Heart left ventricle (tissue), 16 donors: Measurements from ENCODE around the gene USP6NL. TPM values are rescaled to one million over a fixed set of nuclear protein-coding genes. Genes with fewer than 3 reads are reported as not detected.
A peak's percentile ranks its signal among the peaks of the same experiment; 100 is the strongest.

Experiments
- ATAC-seq, 4 donors: fragments of 200-7000 bp; cut with Tn5 transposase; one replicate each; pipeline ENCODE4 v1.9.1; 2020 to 2022; ENCODE audit warnings: moderate library complexity in 4 of 4, mild to moderate bottlenecking in 3 of 4, moderate number of reproducible peaks in 1 of 4
- DNase-seq, 5 donors: peaks; one replicate each; pipeline ENCODE4 v3.0.0-alpha.2; 2020
- H3K27ac ChIP-seq, 12 donors: fragments of 200-600 bp; sonication (generic) in 4 of 12; one replicate each; pipeline versions ENCODE4 v1.5.0 to v1.8.0; 2016 to 2022; ENCODE audit warnings: mild to moderate bottlenecking in 2 of 12
- H3K27me3 ChIP-seq, 9 donors: fragments of 200-600 bp; sonication (generic) in 2 of 9; one replicate each; pipeline versions ENCODE4 v1.5.1 to v1.8.0; 2016 to 2022; ENCODE audit warnings: mild to moderate bottlenecking in 3 of 9
- H3K36me3 ChIP-seq, 9 donors: fragments of 200-600 bp; sonication (generic) in 2 of 9; one replicate each; pipeline versions ENCODE4 v1.5.0 to v1.8.0; 2018 to 2022; ENCODE audit warnings: mild to moderate bottlenecking in 2 of 9
- H3K4me1 ChIP-seq, 12 donors: fragments of 200-600 bp; sonication (generic) in 4 of 12; one replicate each; pipeline versions ENCODE4 v1.5.0 to v1.8.0; 2016 to 2022; ENCODE audit warnings: mild to moderate bottlenecking in 3 of 12
- H3K4me3 ChIP-seq, 12 donors: fragments of 200-600 bp; sonication (generic) in 4 of 12; one replicate each; pipeline versions ENCODE4 v1.5.0 to v1.8.0; 2017 to 2022; ENCODE audit warnings: mild to moderate bottlenecking in 9 of 12, moderate library complexity in 4 of 12
- H3K9me3 ChIP-seq, 12 donors: fragments of 200-600 bp; sonication (generic) in 4 of 12; one replicate each; pipeline versions ENCODE4 v1.5.0 to v1.8.0; 2016 to 2022; ENCODE audit warnings: mild to moderate bottlenecking in 1 of 12
- POLR2A ChIP-seq, 2 donors: fragments of 450-650 bp; IDR thresholded peaks; one replicate each; pipeline ENCODE4 v1.6.1; 2017; ENCODE audit warnings: antibody characterized with exemption in 2 of 2, mild to moderate bottlenecking in 2 of 2, moderate library complexity in 2 of 2
- WGBS, 4 donors: extraction: QIAGEN DNeasy Blood & Tissue Kit in 2 of 4; methylation state at CpG; one replicate each; pipeline versions ENCODE4 v1.1.5 to v1.1.7; 2013 to 2018; 5-methylcytosine and 5-hydroxymethylcytosine counted together
- intact Hi-C, 10 donors: fragments of 100-400 bp; cut with DNase I; formaldehyde crosslinking; loops; one replicate each; pipeline versions ENCODE4 v1.11.1 to v1.14.2; 2022
- polyA plus RNA-seq, 2 donors: library from polyadenylated mRNA; stranded (reverse); fragments of 200-250 nt; gene quantifications; one replicate each; pipeline ENCODE4 v1.2.3, GENCODE V29; 2013
- total RNA-seq, 9 donors: library from RNA; depleted of rRNA in 2 of 9; stranded (reverse); fragments of >200 nt in 2 of 9; fragmentation: NEBNext Ultra II Directional in 3 of 9; extraction: Animal tissue kit (Norgen Biotek cat#: 25700) in 3 of 9; gene quantifications; one replicate each; pipeline versions ENCODE4 v1.1.0 to v1.2.4, GENCODE V29; 2016 to 2023
- TF ChIP-seq, protein P1 (sequence below), 12 donors: fragments of 200-600 bp; sonication (generic) in 4 of 12; IDR thresholded peaks; one replicate each; pipeline versions ENCODE4 v1.5.0 to v1.8.0; 2018 to 2022; ENCODE audit warnings: antibody characterized with exemption in 12 of 12, mild to moderate bottlenecking in 5 of 12
- donor health status: ischemic (EF 13 %, LVEDD 7.1; RV severe dilation, severe dysfunction).
- donor health status: healthy with polysubstance abuse.
- donor health status: DM: no; HTN: yes; CAD: no.
- donor health status: DM: no; HTN: no; CAD: no.
- donor health status: ischemic (EF 25% LVEDD 6.9; RV normal size, moderate dysfunction).
- donor health status: ischemic (EF 25% LVEDD 5.7; RV mildly dilated, moderate dysfunction).
- donor health status: healthy.
- donor health status: DM: yes; HTN: yes; CAD: no.
- donor health status: ischemic (EF 35%, LVEDD 5.7; RV mildly dilated, moderate dysfunction).
- donor health status: nonischemic (EF 11% LVEDD 7.7; RV severe dilation, severe dysfunction).
- donor health status: DM: yes; HTN: yes; CAD: no.
- donor health status: PGD.
- donor health status: ischemic (EF 29% LVEDD 5.4; RV normal size, mild dysfunction).
- donor health status: nonischemic (EF 23%, LVEDD 6.1; RV moderate dilation, normal function).

USP6NL gene
- total and polyA plus RNA-seq, 11 donors: 1.3 to 12.2 (median 9.6) TPM

DNA sequence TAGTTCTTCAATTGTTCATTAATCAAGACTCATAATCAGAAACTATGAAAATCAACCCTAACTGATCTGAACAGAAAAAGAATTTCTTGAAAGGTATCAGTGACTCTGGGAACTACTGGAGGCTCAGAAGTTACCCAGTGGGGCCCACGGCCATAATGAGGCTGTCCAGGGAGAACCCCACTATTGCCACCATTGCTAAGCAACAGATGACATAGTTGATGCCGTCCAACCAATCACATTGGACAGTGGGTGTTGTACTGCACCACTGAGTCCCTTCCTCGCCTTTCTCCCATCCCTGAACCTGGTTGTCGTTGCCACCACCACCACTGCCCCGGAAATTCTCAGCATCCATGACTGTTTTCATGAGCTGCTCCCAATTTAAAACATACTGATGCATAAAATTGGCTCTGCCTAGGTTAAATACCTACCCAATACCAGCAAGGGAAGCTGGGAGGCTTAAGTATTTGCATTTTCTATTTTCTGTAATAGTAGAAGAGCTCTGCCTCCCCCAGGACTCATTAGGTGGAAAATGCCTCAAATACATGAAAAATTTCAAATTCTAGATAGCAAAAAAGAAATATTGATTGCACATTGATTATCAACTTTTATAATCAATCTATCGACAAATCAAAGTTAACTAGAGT is 26.7 kb upstream of the USP6NL start:
- H3K27ac ChIP-seq: no peak overlapping the region
- no peak overlapping the region for H3K4me3 ChIP-seq
- 91 to 96% (median 93%) methylated on average over 6 of the region's 6 CpGs for WGBS, 4 donors
- H3K9me3 ChIP-seq: no peaks in the 10 kb centered on the region
- TF ChIP-seq POLR2A (IDR thresholded peaks at IDR 0.05): no peak
- TF ChIP-seq, protein P1, sequence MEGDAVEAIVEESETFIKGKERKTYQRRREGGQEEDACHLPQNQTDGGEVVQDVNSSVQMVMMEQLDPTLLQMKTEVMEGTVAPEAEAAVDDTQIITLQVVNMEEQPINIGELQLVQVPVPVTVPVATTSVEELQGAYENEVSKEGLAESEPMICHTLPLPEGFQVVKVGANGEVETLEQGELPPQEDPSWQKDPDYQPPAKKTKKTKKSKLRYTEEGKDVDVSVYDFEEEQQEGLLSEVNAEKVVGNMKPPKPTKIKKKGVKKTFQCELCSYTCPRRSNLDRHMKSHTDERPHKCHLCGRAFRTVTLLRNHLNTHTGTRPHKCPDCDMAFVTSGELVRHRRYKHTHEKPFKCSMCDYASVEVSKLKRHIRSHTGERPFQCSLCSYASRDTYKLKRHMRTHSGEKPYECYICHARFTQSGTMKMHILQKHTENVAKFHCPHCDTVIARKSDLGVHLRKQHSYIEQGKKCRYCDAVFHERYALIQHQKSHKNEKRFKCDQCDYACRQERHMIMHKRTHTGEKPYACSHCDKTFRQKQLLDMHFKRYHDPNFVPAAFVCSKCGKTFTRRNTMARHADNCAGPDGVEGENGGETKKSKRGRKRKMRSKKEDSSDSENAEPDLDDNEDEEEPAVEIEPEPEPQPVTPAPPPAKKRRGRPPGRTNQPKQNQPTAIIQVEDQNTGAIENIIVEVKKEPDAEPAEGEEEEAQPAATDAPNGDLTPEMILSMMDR (IDR thresholded peaks at IDR 0.05): no peak
- no peaks in the 10 kb centered on the region for H3K36me3 ChIP-seq
- no peak for ATAC-seq
- DNase-seq: no peak
- intact Hi-C loops: no loop called here
- no peaks in the 10 kb centered on the region for H3K4me1 ChIP-seq
- no peaks in the 10 kb centered on the region for H3K27me3 ChIP-seq

DNA sequence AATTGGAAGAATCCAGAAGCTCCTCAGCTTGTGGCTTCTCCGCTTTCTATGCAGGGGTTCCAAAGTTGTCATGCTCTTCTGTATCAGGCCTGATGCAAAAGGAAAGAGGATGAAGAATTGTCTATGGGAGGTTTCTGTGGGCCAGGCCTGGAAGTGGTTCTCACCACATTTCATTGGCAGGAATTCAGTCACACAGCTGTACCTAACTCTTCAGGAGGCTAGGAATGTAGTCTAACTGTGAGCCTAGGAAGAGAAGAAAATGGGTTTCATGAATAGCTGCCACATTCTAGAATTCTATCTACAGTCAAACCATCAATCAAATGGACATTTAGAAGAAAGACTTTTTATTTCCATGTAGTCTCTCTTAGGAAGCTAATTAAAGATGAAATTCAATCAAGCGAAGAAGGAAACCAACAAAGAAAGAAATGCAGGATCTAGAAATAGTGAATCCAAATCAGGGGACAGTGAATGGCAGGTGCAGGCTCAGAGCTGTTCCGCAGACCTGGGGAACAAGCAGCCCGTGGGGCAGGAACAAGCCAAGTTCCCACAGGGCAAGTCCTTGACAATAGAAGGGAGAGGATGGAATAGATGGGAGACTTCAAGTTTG is 25.4 kb upstream of the USP6NL start:
- Histone ChIP-seq H3K36me3 (no peaks in the 10 kb centered on the region), H3K4me1 (peaks cover 0 to 10% (median 0%) of the 10 kb centered on the region in 12 donors), H3K27me3 (no peaks in the 10 kb centered on the region), H3K4me3 (no peak overlapping the region), H3K27ac (no peak overlapping the region), H3K9me3 (no peaks in the 10 kb centered on the region)
- DNase-seq (no peak), ATAC-seq (no peak)
- intact Hi-C loops: no loop called here
- WGBS, 4 donors: 91 to 94% (median 93%) methylated on average over 4 of the region's 4 CpGs
- TF ChIP-seq, protein P1 (IDR thresholded peaks at IDR 0.05): no peak
- no peak for TF ChIP-seq POLR2A (IDR thresholded peaks at IDR 0.05)

DNA sequence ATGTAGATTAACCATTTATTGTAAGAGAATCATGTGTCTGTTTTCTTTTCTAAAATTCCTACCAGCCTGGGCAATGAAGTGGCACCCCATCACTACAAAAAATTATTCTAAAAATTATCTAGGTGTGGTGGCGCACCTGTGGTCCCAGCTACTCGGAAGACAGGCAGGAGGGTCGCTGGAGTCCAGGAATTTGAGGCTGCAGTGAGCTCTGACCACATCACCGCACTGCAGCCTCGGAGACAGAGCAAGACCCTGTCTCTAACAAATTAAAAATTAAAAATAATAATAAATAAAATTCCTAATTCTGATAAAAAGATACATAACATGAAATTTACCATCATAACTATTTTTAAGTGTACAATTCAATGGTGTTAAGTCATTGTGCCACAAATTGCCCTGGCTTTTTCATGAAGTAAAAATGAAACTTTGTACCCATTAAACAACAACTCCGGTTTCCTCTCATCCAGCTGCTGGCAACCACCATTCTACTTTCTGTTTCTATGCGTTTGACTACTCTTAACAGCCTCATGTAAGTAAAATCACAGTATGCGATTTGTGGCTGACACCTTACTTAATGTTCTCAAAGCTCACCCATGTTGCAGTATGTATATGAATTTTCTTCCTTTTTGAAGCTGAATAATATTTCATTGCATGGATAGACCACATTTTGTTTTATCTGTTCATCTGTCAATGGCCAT is 20.6 kb upstream of the USP6NL start:
- 82 to 88% (median 87%) methylated on average over 8 of the region's 8 CpGs for WGBS, 4 donors
- peaks cover 0 to 14% (median 0%) of the 10 kb centered on the region in 12 donors for H3K4me1 ChIP-seq
- H3K9me3 ChIP-seq: no peaks in the 10 kb centered on the region
- DNase-seq (no peak), ATAC-seq (no peak)
- intact Hi-C loops: no loop called here
- TF ChIP-seq, protein P1 (IDR thresholded peaks at IDR 0.05): no peak
- no peak for TF ChIP-seq POLR2A (IDR thresholded peaks at IDR 0.05)
- H3K27ac ChIP-seq: peak overlapping the region in 1 of 12 donors; percentile 33
- no peak overlapping the region for H3K4me3 ChIP-seq
- no peaks in the 10 kb centered on the region for H3K27me3 ChIP-seq
- H3K36me3 ChIP-seq: no peaks in the 10 kb centered on the region

DNA sequence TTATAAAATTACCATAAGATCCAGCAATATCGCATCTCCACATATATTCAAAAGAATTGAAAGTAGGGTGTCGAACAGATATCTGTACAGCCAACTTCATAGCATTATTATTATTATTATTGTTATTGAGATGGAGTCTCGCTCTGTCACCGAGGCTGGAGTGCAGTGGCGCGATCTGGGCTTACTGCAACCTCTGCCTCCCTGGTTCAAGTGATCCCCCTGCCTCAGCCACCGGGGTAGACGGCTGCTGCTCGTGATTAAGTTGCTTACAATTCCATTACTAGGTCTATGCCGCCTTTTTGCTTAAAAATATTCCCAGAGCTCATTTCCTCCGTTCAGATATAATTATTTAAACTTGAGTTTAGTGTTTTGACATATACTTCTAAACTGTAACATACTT is 19.8 kb upstream of the USP6NL start:
- TF ChIP-seq POLR2A (IDR thresholded peaks at IDR 0.05): no peak
- TF ChIP-seq, protein P1 (IDR thresholded peaks at IDR 0.05): no peak
- H3K9me3 ChIP-seq: no peaks in the 10 kb centered on the region
- ATAC-seq (no peak), DNase-seq (no peak)
- peaks cover 0 to 14% (median 0%) of the 10 kb centered on the region in 12 donors for H3K4me1 ChIP-seq
- intact Hi-C loops: no loop called here
- H3K27ac ChIP-seq: no peak overlapping the region
- 86 to 94% (median 92%) methylated on average over 11 of the region's 11 CpGs for WGBS, 4 donors
- no peaks in the 10 kb centered on the region for H3K36me3 ChIP-seq
- H3K27me3 ChIP-seq: no peaks in the 10 kb centered on the region
- no peak overlapping the region for H3K4me3 ChIP-seq
